Colon (tissue), 2 donors: Measurements from ENCODE around the gene ALMS1.
"Not testable (repeated sequence)": the region's sequence is repeated elsewhere in the genome, so short reads cannot be mapped to it uniquely, and the experiment has no call there.

Source experiments
- FAIRE-seq: peaks from 2 replicates; lab custom pipeline; 2012; peaks lifted over from hg19 to GRCh38; lab: Jason Lieb, UNC
- donor health status: control.
- donor health status: control.

The ALMS1 gene

DNA sequence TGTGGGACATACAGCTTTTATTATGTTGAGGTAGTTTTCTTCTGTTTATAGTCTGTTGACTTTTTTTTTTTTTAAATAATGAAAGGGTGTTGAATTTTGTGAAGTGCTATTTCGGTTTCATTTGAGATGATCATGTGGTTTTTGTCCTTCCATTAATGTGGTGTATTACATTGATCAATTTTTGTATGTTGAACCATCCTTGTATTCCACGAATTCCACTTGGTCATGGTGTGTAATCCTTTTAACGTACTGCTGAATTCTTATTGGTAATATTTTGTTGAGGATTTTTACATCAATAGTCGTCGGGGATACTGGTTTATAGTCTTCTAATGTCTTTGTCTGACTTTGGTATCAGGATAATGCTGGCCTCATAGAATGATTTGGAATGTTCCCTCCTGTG, 18.8 kb downstream of the ALMS1 start:
- no peak for FAIRE-seq

GRCh38 chr2:73406996-73407395, 21.4 kb downstream of the ALMS1 start:
- no peak for FAIRE-seq

GRCh38 chr2:73408198-73408597, 22.6 kb downstream of the ALMS1 start:
- FAIRE-seq: no peak

- FAIRE-seq: no peak
These were observed 29.1 kb downstream of the ALMS1 start for GRCh38 chr2:73414696-73415095.

GRCh38 chr2:73415906-73416305, 30.3 kb downstream of the ALMS1 start:
- no peak for FAIRE-seq

DNA sequence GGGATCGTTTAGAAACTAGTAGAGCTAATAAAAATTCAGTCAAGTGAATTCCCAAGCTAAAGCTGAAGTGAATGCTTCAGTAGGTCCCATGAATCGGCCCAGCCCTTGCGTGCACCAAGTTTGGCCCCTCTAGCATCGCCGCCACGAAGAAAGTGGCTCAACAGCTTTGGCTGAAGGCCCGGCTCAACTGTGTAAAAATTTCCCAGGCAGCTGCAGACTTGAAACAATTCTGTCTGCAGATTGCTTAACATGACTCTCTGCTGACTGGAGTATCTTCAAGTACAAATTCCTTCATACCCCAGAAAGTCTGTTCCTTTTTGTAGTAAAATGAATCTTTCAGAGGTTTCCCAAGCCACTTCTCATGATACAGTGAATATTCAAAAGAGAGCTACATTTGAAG, 32.7 kb downstream of the ALMS1 start:
- FAIRE-seq: no peak

- no peak for FAIRE-seq
These were observed 38.3 kb downstream of the ALMS1 start for GRCh38 chr2:73423913-73424312.

DNA sequence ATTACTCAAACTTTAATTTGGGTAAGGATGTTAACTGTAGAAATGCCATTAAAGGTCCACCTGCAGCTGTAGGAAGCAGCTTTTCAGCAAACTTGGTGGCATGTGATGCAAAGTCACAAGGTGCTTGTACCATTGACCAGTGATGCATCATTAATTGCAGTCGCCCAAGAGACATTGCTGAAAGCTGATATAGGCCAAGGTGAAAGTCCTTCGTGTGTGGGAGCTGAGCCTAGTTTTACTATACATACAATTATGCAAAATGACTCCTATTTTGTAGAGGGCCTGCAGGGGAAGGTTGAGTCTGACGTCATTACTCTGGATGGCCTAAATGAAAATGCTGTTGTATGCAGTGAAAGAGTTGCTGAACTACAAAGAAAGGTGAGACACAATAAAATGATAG, 40.5 kb downstream of the ALMS1 start:
- no peak for FAIRE-seq

DNA sequence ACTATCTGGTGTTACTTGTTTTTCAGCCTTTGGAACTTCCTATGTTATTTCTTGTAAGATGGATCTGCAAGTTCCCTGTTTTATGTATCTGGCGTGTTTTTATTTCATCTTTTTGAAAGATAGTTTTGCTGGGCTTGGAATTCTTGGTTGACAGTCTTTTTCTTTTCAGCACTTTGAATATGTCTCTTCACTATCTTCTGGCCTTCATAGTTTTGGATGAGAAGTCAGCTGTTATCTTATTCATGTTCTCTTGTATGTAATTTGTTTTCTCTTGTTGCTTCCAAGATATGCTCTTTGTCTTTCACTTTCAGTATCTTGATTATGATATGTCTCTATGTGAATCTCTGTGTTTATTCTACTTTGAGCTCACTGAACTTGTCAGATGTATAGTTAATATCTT, 50.4 kb downstream of the ALMS1 start:
- no peak for FAIRE-seq

- no peak for FAIRE-seq
These were observed 58.6 kb downstream of the ALMS1 start for GRCh38 chr2:73444202-73444601.

DNA sequence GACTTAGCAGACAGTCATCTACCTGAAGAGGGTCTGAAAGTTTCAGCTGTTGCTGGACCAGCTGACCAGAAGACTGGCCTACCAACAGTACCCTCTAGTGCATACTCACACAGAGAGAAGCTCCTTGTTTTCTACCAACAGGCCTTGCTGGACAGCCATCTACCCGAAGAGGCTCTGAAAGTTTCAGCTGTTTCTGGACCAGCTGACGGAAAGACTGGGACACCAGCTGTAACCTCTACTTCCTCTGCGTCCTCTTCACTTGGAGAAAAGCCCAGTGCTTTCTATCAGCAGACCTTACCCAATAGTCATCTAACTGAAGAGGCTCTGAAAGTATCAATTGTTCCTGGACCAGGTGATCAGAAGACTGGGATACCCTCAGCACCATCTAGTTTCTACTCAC, 63.2 kb downstream of the ALMS1 start:
- no peak for FAIRE-seq

GRCh38 chr2:73449404-73449803, 63.8 kb downstream of the ALMS1 start:
- FAIRE-seq: no peak

DNA sequence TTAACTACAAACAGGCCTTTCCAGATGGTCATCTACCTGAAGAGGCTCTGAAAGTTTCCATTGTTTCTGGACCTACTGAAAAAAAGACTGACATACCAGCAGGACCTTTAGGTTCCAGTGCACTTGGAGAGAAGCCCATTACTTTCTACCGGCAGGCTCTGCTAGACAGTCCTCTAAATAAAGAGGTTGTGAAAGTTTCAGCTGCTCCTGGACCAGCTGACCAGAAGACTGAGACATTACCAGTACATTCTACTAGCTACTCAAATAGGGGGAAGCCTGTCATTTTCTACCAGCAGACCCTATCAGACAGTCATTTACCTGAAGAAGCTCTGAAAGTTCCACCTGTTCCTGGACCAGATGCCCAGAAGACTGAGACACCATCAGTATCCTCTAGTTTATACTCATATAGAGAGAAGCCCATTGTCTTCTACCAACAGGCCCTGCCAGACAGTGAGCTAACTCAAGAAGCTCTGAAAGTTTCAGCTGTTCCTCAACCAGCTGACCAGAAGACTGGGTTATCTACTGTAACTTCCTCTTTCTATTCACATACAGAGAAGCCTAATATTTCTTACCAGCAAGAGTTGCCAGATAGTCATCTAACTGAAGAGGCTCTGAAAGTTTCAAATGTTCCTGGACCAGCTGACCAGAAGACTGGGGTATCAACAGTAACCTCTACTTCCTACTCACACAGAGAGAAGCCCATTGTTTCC, 65.8 kb downstream of the ALMS1 start:
- no peak for FAIRE-seq

GRCh38 chr2:73457982-73458381, 72.3 kb downstream of the ALMS1 start:
- FAIRE-seq: no peak

DNA sequence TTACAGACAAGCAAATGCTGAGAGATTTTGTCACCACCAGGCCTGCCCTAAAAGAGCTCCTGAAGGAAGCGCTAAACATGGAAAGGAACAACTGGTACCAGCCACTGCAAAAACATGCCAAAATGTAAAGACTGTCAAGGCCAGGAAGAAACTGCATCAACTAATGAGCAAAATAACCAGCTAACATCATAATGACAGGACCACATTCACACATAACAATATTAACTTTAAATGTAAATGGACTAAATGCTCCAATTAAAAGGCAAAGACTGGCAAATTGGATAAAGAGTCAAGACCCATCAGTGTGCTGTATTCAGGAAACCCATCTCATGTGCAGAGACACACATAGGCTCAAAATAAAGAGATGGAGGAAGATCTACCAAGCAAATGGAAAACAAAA, 76.8 kb downstream of the ALMS1 start:
- not testable (repeated sequence) for FAIRE-seq

DNA sequence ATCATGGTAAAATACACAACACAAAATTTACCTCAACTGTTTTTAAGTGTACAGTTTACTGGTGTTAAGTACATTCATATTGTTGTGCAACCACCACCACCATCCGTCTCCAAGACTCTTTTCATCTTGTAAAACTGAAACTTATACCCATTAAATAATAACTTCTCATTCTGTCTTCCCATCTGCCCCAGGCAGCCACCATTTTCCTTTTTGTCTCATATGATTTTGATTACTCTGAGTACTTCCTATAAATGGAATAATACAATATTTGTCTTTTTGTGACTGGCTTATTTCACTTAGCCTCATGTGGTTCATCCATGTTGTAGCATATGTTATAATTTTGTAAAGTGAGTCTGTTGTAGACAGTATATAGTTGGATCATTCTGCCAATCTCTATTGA, 82.7 kb downstream of the ALMS1 start:
- FAIRE-seq: no peak

- FAIRE-seq: not testable (repeated sequence)
These were observed 98.2 kb downstream of the ALMS1 start for GRCh38 chr2:73483874-73484273.

DNA sequence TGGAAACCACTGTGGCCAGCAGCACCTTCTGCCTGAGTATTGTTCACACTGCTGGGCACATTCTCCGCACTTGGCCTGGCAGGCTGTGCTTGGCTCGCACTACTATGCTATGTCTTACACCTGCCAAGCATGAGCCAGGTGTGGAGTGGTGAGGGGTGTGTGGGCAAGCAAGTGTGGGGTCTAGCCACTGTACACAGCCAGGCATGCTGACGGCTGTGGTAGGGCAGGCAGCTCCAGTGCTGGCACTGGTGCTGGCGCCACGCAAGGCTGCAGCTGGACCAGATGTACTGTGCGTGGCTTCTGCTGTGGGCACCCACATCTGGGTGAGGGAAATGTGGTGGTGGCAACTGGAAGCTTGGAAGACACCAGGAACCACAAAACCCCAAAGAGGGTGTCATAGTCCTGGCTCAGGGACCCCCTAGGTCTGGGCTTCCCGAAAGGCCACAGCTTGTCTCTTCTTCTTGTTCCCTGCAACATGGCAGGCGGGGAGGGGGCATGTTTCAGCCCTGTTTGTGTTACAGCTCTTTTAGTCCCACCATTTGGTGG, 101.5 kb downstream of the ALMS1 start:
- no peak for FAIRE-seq

DNA sequence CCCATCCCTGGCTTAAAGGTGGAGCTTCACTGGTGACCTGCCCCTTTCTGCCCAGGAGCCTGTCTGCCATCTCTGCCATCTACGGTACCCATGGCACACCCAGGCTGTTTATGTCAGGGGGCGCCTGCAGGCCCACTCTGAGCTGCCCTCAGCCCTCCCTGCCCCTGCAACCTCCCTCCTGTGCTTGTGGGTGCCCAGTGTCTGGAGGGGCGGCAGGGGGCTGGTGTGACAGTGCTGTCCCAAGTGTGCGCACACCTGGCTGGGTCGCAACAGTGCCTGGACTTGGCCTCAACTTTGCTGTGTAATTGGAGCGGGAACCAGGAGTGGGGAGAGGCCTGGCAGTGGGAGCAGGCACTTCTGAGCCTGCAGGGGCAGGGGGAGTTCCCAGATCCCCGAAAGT, 102.4 kb downstream of the ALMS1 start:
- FAIRE-seq: no peak

DNA sequence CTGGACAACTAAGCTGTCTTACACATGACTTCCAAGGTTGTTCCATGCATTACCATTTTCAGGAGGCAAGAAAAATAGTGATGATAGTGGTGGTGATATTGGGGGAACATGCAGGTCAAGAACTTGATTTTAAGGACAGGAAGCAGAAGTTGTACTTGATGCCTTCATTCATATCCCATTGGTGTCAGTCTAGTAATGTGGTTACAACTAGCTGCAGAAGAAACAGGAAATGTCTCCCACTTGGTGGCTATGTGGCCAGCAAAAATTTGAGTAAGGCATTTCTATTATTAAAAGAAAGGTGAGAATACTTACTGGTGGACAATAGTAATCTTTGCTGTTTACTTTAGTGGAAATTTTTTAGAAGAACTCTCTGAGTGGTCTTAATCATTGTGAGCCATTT, 103.4 kb downstream of the ALMS1 start:
- no peak for FAIRE-seq

DNA sequence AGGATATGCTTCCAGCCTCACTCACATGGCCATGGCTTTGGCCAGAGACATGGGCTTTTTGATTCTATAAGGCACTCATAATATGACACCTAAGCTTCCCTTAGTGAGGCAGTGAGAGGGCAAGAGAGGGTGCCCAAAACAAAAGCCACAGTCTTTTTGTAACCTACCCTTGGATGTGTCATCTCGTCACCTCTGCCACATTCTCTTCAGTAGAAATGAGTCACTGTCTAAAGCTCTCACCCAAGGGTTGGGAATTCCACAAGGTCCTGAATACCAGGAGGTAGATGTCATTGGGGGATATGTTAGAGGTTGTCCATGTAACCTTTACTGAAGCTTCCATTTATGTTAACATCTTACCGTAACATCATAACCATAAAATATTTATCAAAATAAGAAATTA, 108.4 kb downstream of the ALMS1 start:
- no peak for FAIRE-seq

- FAIRE-seq: no peak
These were observed 118.4 kb downstream of the ALMS1 start for GRCh38 chr2:73503992-73504570.

DNA sequence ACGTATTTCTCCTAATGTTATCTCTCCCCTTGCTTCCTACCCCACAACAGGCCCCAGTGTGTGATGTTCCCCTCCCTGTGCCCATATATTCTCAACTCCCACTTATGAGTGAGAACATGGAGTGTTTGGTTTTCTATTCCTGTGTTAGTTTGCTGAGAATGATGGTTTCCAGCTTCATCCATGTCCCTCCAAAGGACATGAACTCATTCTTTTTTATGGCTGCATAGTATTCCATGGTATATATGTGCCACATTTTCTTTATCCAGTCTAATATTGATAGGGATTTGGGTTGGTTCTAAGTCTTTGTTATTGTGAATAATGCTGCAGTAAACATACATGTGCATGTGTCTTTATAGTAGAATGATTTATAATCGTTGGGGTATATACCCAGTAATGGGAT, 119.2 kb downstream of the ALMS1 start:
- not testable (repeated sequence) for FAIRE-seq

DNA sequence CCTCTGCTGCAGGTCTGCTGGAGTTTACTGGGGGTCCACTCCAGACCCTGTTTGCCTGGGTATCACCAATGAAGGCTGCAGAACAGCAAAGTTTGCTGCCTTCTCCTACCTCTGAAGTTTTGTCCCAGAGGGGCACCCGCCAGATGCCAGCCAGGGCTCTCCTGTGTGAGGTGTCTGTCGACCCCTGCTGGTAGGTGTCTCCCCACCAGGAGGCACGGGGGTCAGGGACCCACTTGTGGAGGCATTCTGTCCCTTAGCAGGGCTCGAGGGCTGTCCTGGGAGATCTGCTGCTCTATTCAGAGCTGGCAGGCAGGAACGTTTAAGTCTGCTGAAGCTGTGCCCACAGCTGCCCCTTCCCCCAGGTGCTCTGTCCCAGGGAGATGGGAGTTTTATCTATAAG, 124.8 kb downstream of the ALMS1 start:
- not testable (repeated sequence) for FAIRE-seq
